Activated CD4-positive, alpha-beta T cell treated with anti-CD3 and anti-CD28 coated beads, Interleukin-2, amount 10 ng/mL, durations not matched to agents 7 days and 5 days (primary cell): Measurements from ENCODE around the gene RIT2. TPM values are rescaled to one million over a fixed set of nuclear protein-coding genes. Genes with fewer than 3 reads are reported as not detected.

Experiments
- CTCF ChIA-PET: fragments of 350-600 bp; sonication (Branson Sonifier 250); formaldehyde crosslinking; loops from one replicate; lab custom pipeline; 2021; ENCODE audit warnings: antibody characterized with exemption; lab: Charles Lee
- POLR2A ChIA-PET: fragments of 350-600 bp; sonication (Branson Sonifier 250); formaldehyde crosslinking; loops from one replicate; lab custom pipeline; 2021; ENCODE audit warnings: antibody characterized with exemption; lab: Charles Lee
- DNase-seq: peaks from one replicate; pipeline ENCODE4 v3.0.0-alpha.2; 2020
- H3K27ac Mint-ChIP-seq: one replicate; pipeline ENCODE4 v1.8.0; 2021; ENCODE audit warnings: mild to moderate bottlenecking, moderate library complexity, mixed read lengths
- H3K27me3 Mint-ChIP-seq: one replicate; pipeline ENCODE4 v1.8.0; 2021; ENCODE audit warnings: mixed read lengths
- H3K36me3 Mint-ChIP-seq: one replicate; pipeline ENCODE4 v1.8.0; 2021; ENCODE audit warnings: low read depth, mixed read lengths
- H3K4me1 Mint-ChIP-seq: one replicate; pipeline ENCODE4 v1.8.0; 2021; ENCODE audit warnings: mixed read lengths
- H3K4me3 Mint-ChIP-seq: one replicate; pipeline ENCODE4 v1.8.0; 2021; ENCODE audit warnings: mild to moderate bottlenecking, moderate library complexity, mixed read lengths
- H3K9me3 Mint-ChIP-seq: one replicate; pipeline ENCODE4 v1.8.0; 2021; ENCODE audit warnings: mixed read lengths
- total RNA-seq, 2 experiments: library from RNA; stranded (reverse); gene quantifications; one replicate each; pipeline ENCODE4 v1.2.3, GENCODE V29; 2021

Gene RIT2
- total RNA-seq, 2 experiments from 2014 or later: not detected

DNA sequence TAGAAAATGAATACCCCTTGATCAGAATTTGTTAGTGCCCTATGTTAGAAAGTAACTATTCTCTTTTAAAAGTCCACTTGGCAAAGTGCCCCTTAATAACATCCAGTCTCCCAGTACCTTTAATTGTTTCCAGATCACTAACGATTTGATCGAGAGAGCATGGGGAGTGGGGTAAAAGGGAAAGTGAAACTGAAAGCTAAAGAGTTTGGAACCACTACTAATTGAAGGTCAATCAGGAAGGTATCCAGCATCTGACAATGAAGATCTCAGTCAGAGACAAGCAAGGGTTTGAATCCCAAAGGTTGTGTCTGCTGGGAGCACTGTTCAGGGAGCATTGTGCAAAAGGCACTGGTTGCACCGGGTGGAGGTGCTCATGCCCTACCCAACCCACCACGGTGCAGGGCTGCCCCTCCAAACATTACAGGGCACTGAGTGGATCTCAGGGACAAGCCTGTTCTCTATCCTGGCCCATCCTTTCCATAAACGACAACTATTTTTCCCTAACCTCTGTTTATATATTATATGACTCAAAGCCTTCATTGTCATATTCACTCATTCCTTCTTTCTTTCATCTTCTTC, 14.6 kb upstream of the RIT2 start:
- POLR2A ChIA-PET: no interaction called here
- peaks cover 5% of the 10 kb centered on the region for H3K9me3 Mint-ChIP-seq
- H3K36me3 Mint-ChIP-seq: no peaks in the 10 kb centered on the region
- no peak for DNase-seq
- no peak overlapping the region for H3K27ac Mint-ChIP-seq
- no peak overlapping the region for H3K4me3 Mint-ChIP-seq
- no peaks in the 10 kb centered on the region for H3K4me1 Mint-ChIP-seq
- CTCF ChIA-PET: no interaction called here
- H3K27me3 Mint-ChIP-seq: no peaks in the 10 kb centered on the region

DNA sequence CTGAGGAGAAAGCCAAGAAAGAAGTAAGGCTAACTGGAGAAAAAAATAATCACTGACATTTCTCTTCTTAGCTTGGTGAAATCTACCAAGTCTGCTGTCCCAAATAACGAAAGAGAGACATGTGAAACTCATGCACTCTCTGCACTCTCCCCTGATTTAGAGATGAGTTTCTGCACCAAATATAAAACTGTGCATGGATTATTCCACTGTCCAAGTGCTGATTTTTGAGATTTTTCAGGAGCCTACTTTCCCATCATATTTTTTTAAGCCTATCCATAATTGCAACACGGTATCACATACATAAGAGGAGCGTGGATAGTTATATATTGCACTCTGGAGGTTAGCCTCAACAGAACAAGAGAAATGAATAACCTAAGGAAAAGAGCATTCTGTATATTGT, 10.0 kb upstream of the RIT2 start:
- CTCF ChIA-PET: no interaction called here
- DNase-seq: no peak
- POLR2A ChIA-PET: no interaction called here
- Mint-ChIP-seq H3K4me3 (no peak overlapping the region), H3K27ac (no peak overlapping the region), H3K4me1 (no peaks in the 10 kb centered on the region), H3K27me3 (no peaks in the 10 kb centered on the region), H3K9me3 (peaks cover 2% of the 10 kb centered on the region), H3K36me3 (no peaks in the 10 kb centered on the region)

DNA sequence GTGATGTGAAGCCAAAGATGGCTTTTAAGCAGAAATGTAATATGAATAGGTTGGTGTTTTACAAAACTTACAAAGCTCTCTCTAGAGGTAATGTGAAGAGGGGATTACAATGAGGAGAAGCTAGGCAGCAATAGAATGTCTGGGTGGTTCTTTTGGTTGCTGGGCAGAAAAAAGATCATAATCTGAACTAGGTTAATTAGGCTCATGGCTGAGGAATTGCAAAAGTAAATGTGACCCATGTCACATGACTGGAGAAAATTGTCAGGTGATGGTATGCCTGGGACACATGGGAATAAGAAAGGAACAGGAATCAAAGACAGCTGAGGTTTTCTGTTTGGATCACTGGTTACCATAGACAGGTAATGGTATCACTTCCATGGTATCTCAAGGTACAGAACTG, 7.5 kb upstream of the RIT2 start:
- Mint-ChIP-seq H3K4me3 (no peak overlapping the region), H3K4me1 (no peaks in the 10 kb centered on the region), H3K27ac (no peak overlapping the region), H3K27me3 (no peaks in the 10 kb centered on the region), H3K9me3 (peaks cover 2% of the 10 kb centered on the region), H3K36me3 (no peaks in the 10 kb centered on the region)
- ChIA-PET POLR2A (no interaction called here), CTCF (no interaction called here)
- DNase-seq: no peak

DNA sequence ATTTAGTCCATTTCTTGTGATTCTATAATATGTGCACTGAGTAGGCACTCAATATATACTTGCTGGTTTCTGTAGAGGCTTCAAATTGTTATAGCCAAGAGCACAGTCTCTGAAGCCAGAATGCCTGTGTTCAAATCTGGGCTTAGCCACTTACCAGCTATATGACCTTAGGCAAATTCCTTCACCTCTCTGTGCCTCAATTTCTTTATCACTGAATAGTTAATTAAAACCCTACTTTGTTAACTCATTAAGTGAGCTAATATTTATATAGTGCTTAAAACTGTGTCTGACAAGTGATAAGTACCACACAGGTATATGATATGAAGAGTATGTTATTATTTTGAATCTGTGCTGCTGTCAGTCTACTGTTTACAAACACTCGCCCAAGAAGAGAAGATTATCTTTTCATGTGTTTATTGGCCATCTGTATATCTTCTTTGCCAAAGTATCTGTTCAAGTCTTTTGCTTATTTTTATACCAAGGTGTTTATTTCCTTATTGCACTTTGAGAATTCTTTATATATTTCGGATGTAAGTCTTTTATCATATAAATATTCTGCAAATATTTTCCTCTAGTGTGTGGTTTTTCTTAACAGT, 1.3 kb upstream of the RIT2 start:
- no peak overlapping the region for H3K4me3 Mint-ChIP-seq
- no peaks in the 10 kb centered on the region for H3K36me3 Mint-ChIP-seq
- no peaks in the 10 kb centered on the region for H3K4me1 Mint-ChIP-seq
- no peak overlapping the region for H3K27ac Mint-ChIP-seq
- DNase-seq: no peak
- no peaks in the 10 kb centered on the region for H3K9me3 Mint-ChIP-seq
- ChIA-PET CTCF (no interaction called here), POLR2A (no interaction called here)
- H3K27me3 Mint-ChIP-seq: no peaks in the 10 kb centered on the region

DNA sequence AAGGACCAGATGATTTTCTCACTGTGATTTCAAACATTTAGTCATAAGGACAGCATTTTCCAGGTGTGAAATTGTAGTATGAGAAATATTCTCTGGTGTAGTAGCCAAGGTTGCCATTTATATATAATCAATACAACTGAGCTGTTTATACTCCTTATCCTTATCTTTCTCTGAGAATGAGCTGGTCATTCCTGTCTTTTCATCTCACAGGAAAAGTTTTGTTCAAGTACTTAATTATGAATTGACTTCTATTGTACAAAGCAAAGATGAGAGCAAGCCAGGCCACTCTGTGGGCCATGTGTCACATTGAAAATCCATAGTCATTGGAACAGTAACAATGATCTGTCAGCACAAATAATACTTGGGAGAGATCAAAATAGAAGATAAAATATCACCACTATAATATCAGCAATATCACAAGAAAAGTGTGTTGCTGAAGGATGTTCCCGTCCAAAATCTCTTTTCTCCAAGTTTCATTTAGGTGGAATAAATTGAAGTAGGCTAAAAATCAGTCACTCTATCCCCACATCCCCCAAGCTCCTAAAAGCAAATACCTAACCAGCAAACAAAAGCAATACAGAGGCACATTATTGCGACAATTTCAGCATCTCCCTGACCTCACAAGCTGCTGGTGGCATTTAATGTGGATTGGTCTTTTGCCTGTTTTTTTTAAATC, 2.1 kb downstream of the RIT2 start:
- Mint-ChIP-seq H3K4me3 (no peak overlapping the region), H3K27me3 (no peaks in the 10 kb centered on the region), H3K36me3 (no peaks in the 10 kb centered on the region), H3K4me1 (no peaks in the 10 kb centered on the region), H3K9me3 (no peaks in the 10 kb centered on the region), H3K27ac (no peak overlapping the region)
- ChIA-PET POLR2A (no interaction called here), CTCF (no interaction called here)
- no peak for DNase-seq

- H3K4me3 Mint-ChIP-seq: no peak overlapping the region
- H3K27ac Mint-ChIP-seq: no peak overlapping the region
- ChIA-PET CTCF (no interaction called here), POLR2A (no interaction called here)
- H3K9me3 Mint-ChIP-seq: no peaks in the 10 kb centered on the region
- DNase-seq: no peak
- H3K4me1 Mint-ChIP-seq: no peaks in the 10 kb centered on the region
- H3K36me3 Mint-ChIP-seq: no peaks in the 10 kb centered on the region
- H3K27me3 Mint-ChIP-seq: no peaks in the 10 kb centered on the region
Measured at GRCh38 chr18:43108882-43109281, 6.6 kb downstream of the RIT2 start.

DNA sequence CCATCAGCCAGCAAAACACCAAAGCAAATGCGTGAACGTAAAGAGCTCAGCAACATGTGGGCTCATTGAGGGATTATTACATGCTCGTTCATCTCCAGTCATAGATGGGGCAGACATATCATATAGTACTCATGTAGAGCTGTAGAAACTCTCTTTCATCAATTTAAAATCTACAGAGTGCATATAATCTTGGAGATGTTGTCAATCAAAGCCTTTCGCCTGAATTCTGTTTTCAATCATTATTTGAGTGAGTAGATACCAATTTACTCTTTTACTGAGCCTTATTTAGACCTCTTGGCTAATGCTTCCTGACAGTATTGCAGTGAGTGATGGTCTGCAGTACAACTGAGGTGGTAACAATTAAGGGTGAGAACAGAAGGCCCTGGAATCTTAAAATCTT, 7.0 kb downstream of the RIT2 start:
- Mint-ChIP-seq H3K27me3 (no peaks in the 10 kb centered on the region), H3K36me3 (no peaks in the 10 kb centered on the region), H3K4me1 (no peaks in the 10 kb centered on the region), H3K27ac (no peak overlapping the region), H3K4me3 (no peak overlapping the region), H3K9me3 (no peaks in the 10 kb centered on the region)
- POLR2A ChIA-PET: no interaction called here
- no peak for DNase-seq
- CTCF ChIA-PET: no interaction called here

GRCh38 chr18:43093646-43094045, 21.8 kb downstream of the RIT2 start:
- no peak overlapping the region for H3K4me3 Mint-ChIP-seq
- no peak overlapping the region for H3K27ac Mint-ChIP-seq
- DNase-seq: no peak
- ChIA-PET POLR2A (no interaction called here), CTCF (no interaction called here)
- H3K9me3 Mint-ChIP-seq: no peaks in the 10 kb centered on the region
- no peaks in the 10 kb centered on the region for H3K4me1 Mint-ChIP-seq
- H3K27me3 Mint-ChIP-seq: no peaks in the 10 kb centered on the region
- no peaks in the 10 kb centered on the region for H3K36me3 Mint-ChIP-seq

DNA sequence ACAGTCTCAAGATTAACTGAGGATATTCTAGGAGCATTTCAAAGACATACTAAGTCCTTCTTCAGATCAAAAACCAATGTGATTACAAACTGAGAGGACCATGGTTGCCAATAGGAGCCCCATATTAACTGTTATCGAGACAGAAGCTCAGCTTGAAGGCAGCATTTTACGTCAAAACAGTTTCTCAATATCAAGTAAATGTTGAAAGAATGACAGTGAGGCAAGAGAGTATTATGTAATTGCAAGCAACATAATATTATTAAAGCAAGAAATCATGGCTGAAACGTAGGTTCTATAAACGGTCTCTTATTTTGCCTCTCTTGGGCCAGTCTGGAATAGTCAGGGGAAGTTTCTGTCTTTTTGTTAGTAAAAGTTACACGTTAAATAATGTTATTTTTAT, 22.9 kb downstream of the RIT2 start:
- POLR2A ChIA-PET: no interaction called here
- H3K4me3 Mint-ChIP-seq: no peak overlapping the region
- H3K9me3 Mint-ChIP-seq: no peaks in the 10 kb centered on the region
- no peaks in the 10 kb centered on the region for H3K36me3 Mint-ChIP-seq
- H3K27ac Mint-ChIP-seq: no peak overlapping the region
- no peaks in the 10 kb centered on the region for H3K27me3 Mint-ChIP-seq
- DNase-seq: no peak
- no peaks in the 10 kb centered on the region for H3K4me1 Mint-ChIP-seq
- CTCF ChIA-PET: no interaction called here

- H3K9me3 Mint-ChIP-seq: peaks cover 2% of the 10 kb centered on the region
- ChIA-PET CTCF (no interaction called here), POLR2A (no interaction called here)
- H3K4me1 Mint-ChIP-seq: no peaks in the 10 kb centered on the region
- H3K27me3 Mint-ChIP-seq: no peaks in the 10 kb centered on the region
- no peak overlapping the region for H3K27ac Mint-ChIP-seq
- H3K36me3 Mint-ChIP-seq: no peaks in the 10 kb centered on the region
- no peak overlapping the region for H3K4me3 Mint-ChIP-seq
- no peak for DNase-seq
Measured at GRCh38 chr18:43081396-43081795, 34.1 kb downstream of the RIT2 start.

- H3K27ac Mint-ChIP-seq: no peak overlapping the region
Measured at GRCh38 chr18:43080671-43081070, 34.8 kb downstream of the RIT2 start.

GRCh38 chr18:43079422-43079821, 36.1 kb downstream of the RIT2 start:
- Mint-ChIP-seq H3K9me3 (no peaks in the 10 kb centered on the region), H3K4me1 (no peaks in the 10 kb centered on the region), H3K27me3 (no peaks in the 10 kb centered on the region), H3K4me3 (no peak overlapping the region), H3K36me3 (no peaks in the 10 kb centered on the region), H3K27ac (no peak overlapping the region)
- ChIA-PET CTCF (no interaction called here), POLR2A (no interaction called here)
- DNase-seq: no peak

More at GRCh38 chr18:43080671-43081070, 34.8 kb downstream of the RIT2 start:
- Mint-ChIP-seq H3K9me3 (no peaks in the 10 kb centered on the region), H3K36me3 (no peaks in the 10 kb centered on the region), H3K4me1 (no peaks in the 10 kb centered on the region), H3K27me3 (no peaks in the 10 kb centered on the region), H3K4me3 (no peak overlapping the region)
- ChIA-PET CTCF (no interaction called here), POLR2A (no interaction called here)
- no peak for DNase-seq

- Mint-ChIP-seq H3K27ac (no peak overlapping the region), H3K4me1 (no peaks in the 10 kb centered on the region)
Measured at GRCh38 chr18:43078478-43079092, 36.9 kb downstream of the RIT2 start.

More at GRCh38 chr18:43078478-43079092, 36.9 kb downstream of the RIT2 start:
- DNase-seq: no peak
- Mint-ChIP-seq H3K9me3 (no peaks in the 10 kb centered on the region), H3K4me3 (no peak overlapping the region), H3K36me3 (no peaks in the 10 kb centered on the region), H3K27me3 (no peaks in the 10 kb centered on the region)
- POLR2A ChIA-PET: no interaction called here
- CTCF ChIA-PET: no interaction called here
